HG03066 (cell line): ENCODE measurements around the gene OR2K2.
"Not testable (repeated sequence)": the region's sequence is repeated elsewhere in the genome, so short reads cannot be mapped to it uniquely, and the experiment has no call there.

Experiments
- ATAC-seq: cut with Tn5 transposase; IDR thresholded peaks from one replicate; pipeline ENCODE4 v1.9.1; 2021; ENCODE audit warnings: low read depth; ENCODE audit not compliant: unreplicated experiment

OR2K2 gene, protein sequence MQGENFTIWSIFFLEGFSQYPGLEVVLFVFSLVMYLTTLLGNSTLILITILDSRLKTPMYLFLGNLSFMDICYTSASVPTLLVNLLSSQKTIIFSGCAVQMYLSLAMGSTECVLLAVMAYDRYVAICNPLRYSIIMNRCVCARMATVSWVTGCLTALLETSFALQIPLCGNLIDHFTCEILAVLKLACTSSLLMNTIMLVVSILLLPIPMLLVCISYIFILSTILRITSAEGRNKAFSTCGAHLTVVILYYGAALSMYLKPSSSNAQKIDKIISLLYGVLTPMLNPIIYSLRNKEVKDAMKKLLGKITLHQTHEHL

GRCh38 chr9:111330124-111330523, at the start of gene OR2K2:
OR2K2 (minus strand) TSS chr9:111330224; CDS start chr9:111328433, 1,791 bp downstream.
- ATAC-seq, result no peak

GRCh38 chr9:111375817-111376564, 46.0 kb upstream of the OR2K2 start:
- no peak for ATAC-seq

- no peak for ATAC-seq
Observed at GRCh38 chr9:111375062-111375461, 45.0 kb upstream of the OR2K2 start.

GRCh38 chr9:111372297-111372696, 42.3 kb upstream of the OR2K2 start:
- ATAC-seq, result no peak

DNA sequence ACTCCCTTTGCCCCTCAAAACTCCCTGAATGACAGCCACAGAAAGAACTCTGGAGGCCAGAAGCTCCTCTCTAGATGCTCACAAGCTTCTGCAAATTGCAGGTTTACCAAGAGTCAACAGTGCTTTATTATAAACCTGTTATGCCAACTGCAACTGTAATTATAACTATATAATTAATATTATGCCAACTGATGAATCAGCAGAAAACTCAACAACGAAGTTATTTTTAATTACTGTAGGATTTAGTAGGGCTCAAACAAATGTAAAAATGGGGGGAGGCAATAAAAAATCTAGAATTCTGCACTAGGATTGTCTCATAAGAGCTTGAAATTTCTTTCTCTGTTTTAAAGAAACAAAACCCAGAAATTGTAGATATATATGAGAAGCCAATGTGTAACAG, 37.0 kb upstream of the OR2K2 start:
- ATAC-seq, result no peak

DNA sequence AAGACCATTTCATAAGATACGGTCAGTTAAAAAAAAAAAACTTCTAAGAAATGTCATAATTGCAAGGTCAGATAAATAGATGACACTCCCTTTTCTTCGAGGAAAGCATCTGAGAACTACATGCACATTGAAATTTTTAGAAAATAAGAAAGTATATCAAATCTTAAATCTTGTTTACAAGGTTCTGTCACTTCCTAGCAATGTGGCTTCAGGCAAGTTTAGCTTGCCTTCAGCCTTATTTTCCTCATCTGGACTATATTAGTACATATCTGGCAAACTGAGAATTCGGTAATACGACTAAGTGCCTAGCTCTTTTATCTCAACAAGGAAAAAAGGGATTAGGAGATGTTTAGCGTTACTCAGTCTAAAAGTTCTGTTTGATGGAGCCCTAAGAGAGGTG, 32.5 kb upstream of the OR2K2 start:
- ATAC-seq, result no peak

DNA sequence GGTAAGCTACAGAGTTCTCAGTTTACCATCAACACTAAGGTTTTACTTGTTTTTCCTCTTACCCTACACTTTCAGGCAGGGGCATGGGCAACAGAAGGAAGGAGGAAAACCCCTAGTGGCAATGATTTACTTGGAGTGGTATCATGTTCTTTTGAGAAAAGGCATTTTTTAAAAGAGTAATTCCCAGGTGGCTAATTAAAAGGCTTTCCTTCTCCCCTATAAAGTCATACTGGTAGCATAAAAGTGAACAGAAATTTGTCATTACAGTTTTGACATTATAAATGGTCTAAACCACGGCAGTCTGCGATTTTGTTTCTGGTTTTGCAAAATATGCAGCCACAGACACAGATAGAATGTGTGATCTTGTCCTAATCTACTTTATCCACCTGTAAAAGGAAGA, 30.9 kb upstream of the OR2K2 start:
- no peak for ATAC-seq

DNA sequence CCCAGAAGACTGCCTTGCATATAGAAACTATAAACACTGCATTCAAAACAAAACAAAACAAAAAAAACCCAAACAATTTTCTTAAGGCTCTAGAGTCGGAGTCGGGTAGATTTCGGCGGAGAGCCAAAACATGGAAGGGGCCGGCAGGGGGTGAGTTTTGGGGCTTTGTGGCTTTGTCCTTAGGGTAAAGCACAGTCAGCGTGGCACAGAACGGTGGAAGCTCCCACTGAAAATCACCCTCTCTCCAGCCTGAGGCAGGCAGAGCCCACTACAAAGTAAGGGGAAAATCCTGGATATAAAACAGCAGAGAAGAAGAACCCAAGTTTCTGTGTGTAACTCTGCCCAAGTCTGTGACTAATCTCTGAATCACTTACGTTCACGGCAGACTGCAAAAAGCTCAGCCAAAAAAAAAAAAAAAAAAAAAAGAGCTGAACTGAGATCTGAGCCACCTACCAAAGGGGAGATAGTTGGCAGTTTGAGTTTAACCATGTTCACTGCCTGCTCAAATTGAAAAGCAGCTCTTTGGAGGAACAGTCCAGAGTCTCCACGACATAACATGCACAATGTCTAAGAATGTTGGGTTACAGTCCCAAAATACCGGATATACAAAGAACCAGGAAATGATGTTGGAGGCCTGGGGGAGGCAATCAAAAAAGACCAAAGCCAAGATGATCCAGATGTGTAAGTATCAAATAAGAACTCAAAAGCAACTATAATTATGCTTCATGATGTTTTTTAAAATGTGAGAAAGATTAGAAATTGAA, 26.6 kb upstream of the OR2K2 start:
- ATAC-seq, result no peak

GRCh38 chr9:111352545-111352944, 22.5 kb upstream of the OR2K2 start:
- no peak for ATAC-seq

- ATAC-seq, result no peak
Observed at GRCh38 chr9:111350556-111350955, 20.5 kb upstream of the OR2K2 start.

- ATAC-seq, result no peak
Observed at GRCh38 chr9:111349766-111350165, 19.7 kb upstream of the OR2K2 start.

GRCh38 chr9:111348821-111349271, 18.8 kb upstream of the OR2K2 start:
- ATAC-seq, result no peak

DNA sequence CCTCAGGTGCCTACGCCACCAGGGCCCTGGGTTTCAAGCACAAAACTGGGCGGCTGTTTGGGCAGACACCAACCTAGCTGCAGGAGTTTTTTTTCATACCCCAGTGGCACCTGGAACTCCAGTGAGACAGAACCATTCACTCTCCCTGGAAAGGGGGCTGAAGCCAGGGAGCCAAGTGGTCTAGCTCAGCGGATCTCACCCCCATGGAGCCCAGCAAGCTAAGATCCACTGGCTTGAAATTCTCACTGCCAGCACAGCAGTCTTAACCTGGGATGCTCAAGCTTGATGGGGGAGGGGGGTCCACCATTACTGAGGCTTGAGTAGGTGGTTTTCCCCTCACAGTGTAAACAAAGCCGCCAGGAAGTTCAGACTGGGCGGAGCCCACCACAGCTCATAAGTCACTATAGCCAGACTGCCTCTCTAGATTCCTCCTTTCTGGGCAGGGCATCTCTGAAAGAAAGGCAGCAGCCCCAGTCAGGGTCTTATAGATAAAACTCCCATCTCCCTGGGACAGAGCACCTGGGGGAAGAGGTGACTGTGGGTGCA, 4.4 kb upstream of the OR2K2 start:
- not testable (repeated sequence) for ATAC-seq

GRCh38 chr9:111320631-111321030, 9.4 kb downstream of the OR2K2 start:
- no peak for ATAC-seq

DNA sequence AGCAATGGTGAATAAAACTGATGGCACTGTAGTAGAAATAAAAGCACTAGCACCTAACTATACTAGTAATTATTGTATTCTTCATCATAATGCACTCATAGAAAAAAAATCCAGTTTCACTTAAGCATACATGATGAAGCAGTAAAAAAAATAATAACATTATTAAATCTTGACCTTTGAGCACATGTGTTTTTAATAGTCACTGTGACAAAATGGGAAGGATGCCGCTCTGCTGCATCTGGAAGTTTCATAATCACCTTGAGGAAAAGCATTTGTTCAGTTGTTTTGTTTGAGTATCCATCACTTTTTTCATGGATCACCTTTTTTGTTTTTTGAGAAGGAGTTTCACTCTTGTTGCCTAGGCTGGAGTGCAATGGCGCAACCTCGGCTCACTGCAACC, 13.2 kb downstream of the OR2K2 start:
- no peak for ATAC-seq

DNA sequence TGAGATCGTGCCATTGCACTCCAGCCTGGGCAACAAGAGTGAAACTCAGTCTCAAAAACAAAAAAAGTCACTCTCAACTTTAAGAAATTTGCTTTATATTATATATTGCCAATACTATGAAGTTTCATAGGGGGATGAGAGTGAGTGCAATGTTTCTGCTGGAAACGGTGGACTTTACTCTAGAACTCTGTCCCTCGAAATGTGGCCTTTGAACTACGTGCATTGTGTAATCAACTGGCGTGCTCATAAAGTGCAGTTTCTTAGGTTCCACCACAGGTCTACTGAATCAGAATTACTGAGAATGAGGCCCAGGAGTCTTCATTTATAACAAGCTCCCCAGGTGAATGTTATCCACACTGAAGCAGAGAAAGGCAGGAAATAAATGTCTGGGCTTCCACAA, 24.1 kb downstream of the OR2K2 start:
- no peak for ATAC-seq

DNA sequence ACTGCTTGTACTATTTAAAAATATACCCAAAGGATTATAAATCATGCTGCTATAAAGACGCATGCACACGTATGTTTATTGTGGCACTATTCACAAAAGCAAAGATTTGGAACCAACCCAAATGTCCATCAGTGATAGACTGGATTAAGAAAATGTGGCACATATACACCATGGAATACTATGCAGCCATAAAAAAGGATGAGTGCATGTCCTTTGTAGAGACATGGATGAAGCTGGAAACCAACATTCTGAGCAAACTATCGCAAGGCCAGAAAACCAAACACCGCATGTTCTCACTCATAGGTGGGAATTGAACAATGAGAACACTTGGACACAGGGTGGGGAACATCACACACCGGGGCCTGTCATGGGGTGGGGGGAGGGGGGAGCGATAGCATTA, 26.0 kb downstream of the OR2K2 start:
- not testable (repeated sequence) for ATAC-seq

- no peak for ATAC-seq
Observed at GRCh38 chr9:111301195-111301594, 28.8 kb downstream of the OR2K2 start.

DNA sequence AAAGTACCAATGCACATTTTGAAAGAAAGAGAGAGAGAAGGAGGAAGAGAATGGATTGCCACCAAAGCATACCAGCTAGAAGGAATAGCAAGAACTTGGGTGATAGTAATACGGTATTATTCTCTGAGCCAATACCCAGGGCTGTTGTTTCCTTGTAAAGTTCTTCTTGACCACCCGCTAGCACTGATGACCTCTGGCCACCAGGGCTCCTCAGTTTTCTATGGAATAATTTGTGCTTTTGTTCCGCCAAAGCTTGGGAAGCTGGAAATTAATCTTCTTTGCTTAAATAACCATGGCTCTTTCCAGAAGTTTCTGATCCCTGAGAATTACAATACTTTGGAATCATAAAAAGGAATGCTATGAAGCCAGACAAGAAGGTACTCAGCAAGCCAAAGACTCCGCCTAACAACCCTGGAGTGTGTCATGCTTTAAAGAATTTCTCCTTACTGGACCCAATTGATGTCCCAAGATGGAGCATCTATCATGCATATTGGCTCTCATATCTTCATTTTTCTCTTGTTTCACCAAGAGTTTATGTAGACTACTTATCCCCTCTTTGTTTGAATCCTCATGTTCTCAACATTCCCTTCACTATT, 29.8 kb downstream of the OR2K2 start:
- no peak for ATAC-seq

- ATAC-seq, result not testable (repeated sequence)
Observed at GRCh38 chr9:111299599-111299966, 30.4 kb downstream of the OR2K2 start.
